ENCODE measurements around the gene SRRM5.

Gene SRRM5

GRCh38 chr19:43623889-43624670, 12.2 kb downstream of the SRRM5 start:
- H3K4me3 ChIP-seq (replicated peaks; ENCODE audit: low read depth, low read length), result no peak overlapping the region
- DNase-seq (ENCODE audit: low read depth), result no peak
- TF ChIP-seq CTCF (IDR thresholded peaks at IDR 0.05; ENCODE audit: low read length, missing control alignments), result no peak

GRCh38 chr19:43624933-43625332, 13.0 kb downstream of the SRRM5 start:
- DNase-seq (ENCODE audit: low read depth), result peak; percentile 56
- H3K4me3 ChIP-seq (replicated peaks; ENCODE audit: low read depth, low read length), result no peak overlapping the region

GRCh38 chr19:43625918-43626579, 14.2 kb downstream of the SRRM5 start:
- DNase-seq (ENCODE audit: low read depth), result no peak
- no peak for TF ChIP-seq CTCF (IDR thresholded peaks at IDR 0.05; ENCODE audit: low read length, missing control alignments)
- H3K4me3 ChIP-seq (replicated peaks; ENCODE audit: low read depth, low read length), result no peak overlapping the region

More at GRCh38 chr19:43624933-43625332, 13.0 kb downstream of the SRRM5 start:
- TF ChIP-seq CTCF (IDR thresholded peaks at IDR 0.05; ENCODE audit: low read length, missing control alignments), result no peak

- no peak for TF ChIP-seq CTCF (IDR thresholded peaks at IDR 0.05; ENCODE audit: low read length, missing control alignments)
- H3K4me3 ChIP-seq (replicated peaks; ENCODE audit: low read depth, low read length), result no peak overlapping the region
- no peak for DNase-seq (ENCODE audit: low read depth)
Measured at GRCh38 chr19:43626838-43627237, 14.9 kb downstream of the SRRM5 start.

GRCh38 chr19:43628646-43629326, 16.9 kb downstream of the SRRM5 start:
- DNase-seq (ENCODE audit: low read depth), result no peak
- TF ChIP-seq CTCF (IDR thresholded peaks at IDR 0.05; ENCODE audit: low read length, missing control alignments), result no peak
- H3K4me3 ChIP-seq (replicated peaks; ENCODE audit: low read depth, low read length), result no peak overlapping the region

GRCh38 chr19:43631491-43631890, 19.6 kb downstream of the SRRM5 start:
- TF ChIP-seq CTCF (IDR thresholded peaks at IDR 0.05; ENCODE audit: low read length, missing control alignments), result no peak
- no peak overlapping the region for H3K4me3 ChIP-seq (replicated peaks; ENCODE audit: low read depth, low read length)
- DNase-seq (ENCODE audit: low read depth), result no peak

All from fibroblast of pulmonary artery (primary cell).